Measurements from ENCODE around the gene CETN3.

Gene CETN3

GRCh38 chr5:90408571-90409317 lies 812 bp downstream of the CETN3 start:
- no peaks in the 10 kb centered on the region for H3K27me3 ChIP-seq (ENCODE audit: control insufficient read depth in 1 of 2, insufficient read depth in 2 of 2, low read length in 2 of 2)
- H3K4me3 ChIP-seq (ENCODE audit: low read depth in 1 of 2, low read length in 2 of 2) = peak overlapping the region; percentile 98 to 99
- H3K4me1 ChIP-seq (ENCODE audit: control insufficient read depth in 1 of 2, insufficient read depth in 2 of 2, low read length in 2 of 2) = peaks cover 5 to 8% of the 10 kb centered on the region in 2 donors
- peak overlapping the region; percentile 96 to 100 for H3K9ac ChIP-seq (ENCODE audit: low read depth in 1 of 2, low read length in 2 of 2)
- H3K9me3 ChIP-seq (ENCODE audit: control insufficient read depth in 1 of 2, low read length in 2 of 2) = peaks cover 0 to 2% of the 10 kb centered on the region in 2 donors
- peak overlapping the region; percentile 88 for H3K27ac ChIP-seq (ENCODE audit: low read depth, low read length)
- peaks cover 3 to 4% of the 10 kb centered on the region in 2 donors for H3K36me3 ChIP-seq (ENCODE audit: control insufficient read depth in 1 of 2, insufficient read depth in 2 of 2, low read length in 2 of 2)

GRCh38 chr5:90406466-90406865 lies 3.1 kb downstream of the CETN3 start:
- Histone ChIP-seq H3K4me3 (ENCODE audit: low read depth in 1 of 2, low read length in 2 of 2) (no peak overlapping the region), H3K4me1 (ENCODE audit: control insufficient read depth in 1 of 2, insufficient read depth in 2 of 2, low read length in 2 of 2) (peaks cover 5 to 8% of the 10 kb centered on the region in 2 donors), H3K27me3 (ENCODE audit: control insufficient read depth in 1 of 2, insufficient read depth in 2 of 2, low read length in 2 of 2) (no peaks in the 10 kb centered on the region), H3K9ac (ENCODE audit: low read depth in 1 of 2, low read length in 2 of 2) (no peak overlapping the region), H3K27ac (ENCODE audit: low read depth, low read length) (no peak overlapping the region), H3K36me3 (ENCODE audit: control insufficient read depth in 1 of 2, insufficient read depth in 2 of 2, low read length in 2 of 2) (peaks cover 3 to 4% of the 10 kb centered on the region in 2 donors), H3K9me3 (ENCODE audit: control insufficient read depth in 1 of 2, low read length in 2 of 2) (peaks cover 0 to 2% of the 10 kb centered on the region in 2 donors)

GRCh38 chr5:90402521-90403255 lies 6.9 kb downstream of the CETN3 start:
- H3K36me3 ChIP-seq (ENCODE audit: control insufficient read depth in 1 of 2, insufficient read depth in 2 of 2, low read length in 2 of 2) = peaks cover 3 to 15% of the 10 kb centered on the region in 2 donors
- no peaks in the 10 kb centered on the region for H3K9me3 ChIP-seq (ENCODE audit: control insufficient read depth in 1 of 2, low read length in 2 of 2)
- no peaks in the 10 kb centered on the region for H3K27me3 ChIP-seq (ENCODE audit: control insufficient read depth in 1 of 2, insufficient read depth in 2 of 2, low read length in 2 of 2)
- no peaks in the 10 kb centered on the region for H3K4me1 ChIP-seq (ENCODE audit: control insufficient read depth in 1 of 2, insufficient read depth in 2 of 2, low read length in 2 of 2)
- H3K9ac ChIP-seq (ENCODE audit: low read depth in 1 of 2, low read length in 2 of 2) = no peak overlapping the region
- H3K27ac ChIP-seq (ENCODE audit: low read depth, low read length) = no peak overlapping the region
- no peak overlapping the region for H3K4me3 ChIP-seq (ENCODE audit: low read depth in 1 of 2, low read length in 2 of 2)

- Histone ChIP-seq H3K4me3 (ENCODE audit: low read depth in 1 of 2, low read length in 2 of 2) (no peak overlapping the region), H3K4me1 (ENCODE audit: control insufficient read depth in 1 of 2, insufficient read depth in 2 of 2, low read length in 2 of 2) (no peaks in the 10 kb centered on the region), H3K27ac (ENCODE audit: low read depth, low read length) (no peak overlapping the region), H3K9me3 (ENCODE audit: control insufficient read depth in 1 of 2, low read length in 2 of 2) (no peaks in the 10 kb centered on the region), H3K9ac (ENCODE audit: low read depth in 1 of 2, low read length in 2 of 2) (no peak overlapping the region), H3K36me3 (ENCODE audit: control insufficient read depth in 1 of 2, insufficient read depth in 2 of 2, low read length in 2 of 2) (peaks cover 0 to 12% of the 10 kb centered on the region in 2 donors), H3K27me3 (ENCODE audit: control insufficient read depth in 1 of 2, insufficient read depth in 2 of 2, low read length in 2 of 2) (no peaks in the 10 kb centered on the region)
Observed at GRCh38 chr5:90399251-90399650, 10.3 kb downstream of the CETN3 start.

GRCh38 chr5:90398726-90399125 lies 10.8 kb downstream of the CETN3 start:
- no peak overlapping the region for H3K9ac ChIP-seq (ENCODE audit: low read depth in 1 of 2, low read length in 2 of 2)
- peaks cover 0 to 12% of the 10 kb centered on the region in 2 donors for H3K36me3 ChIP-seq (ENCODE audit: control insufficient read depth in 1 of 2, insufficient read depth in 2 of 2, low read length in 2 of 2)
- no peak overlapping the region for H3K27ac ChIP-seq (ENCODE audit: low read depth, low read length)
- no peak overlapping the region for H3K4me3 ChIP-seq (ENCODE audit: low read depth in 1 of 2, low read length in 2 of 2)
- H3K9me3 ChIP-seq (ENCODE audit: control insufficient read depth in 1 of 2, low read length in 2 of 2) = no peaks in the 10 kb centered on the region
- no peaks in the 10 kb centered on the region for H3K4me1 ChIP-seq (ENCODE audit: control insufficient read depth in 1 of 2, insufficient read depth in 2 of 2, low read length in 2 of 2)
- H3K27me3 ChIP-seq (ENCODE audit: control insufficient read depth in 1 of 2, insufficient read depth in 2 of 2, low read length in 2 of 2) = no peaks in the 10 kb centered on the region

- Histone ChIP-seq H3K9ac (ENCODE audit: low read depth in 1 of 2, low read length in 2 of 2) (no peak overlapping the region), H3K36me3 (ENCODE audit: control insufficient read depth in 1 of 2, insufficient read depth in 2 of 2, low read length in 2 of 2) (peaks cover 0 to 12% of the 10 kb centered on the region in 2 donors), H3K9me3 (ENCODE audit: control insufficient read depth in 1 of 2, low read length in 2 of 2) (no peaks in the 10 kb centered on the region), H3K27me3 (ENCODE audit: control insufficient read depth in 1 of 2, insufficient read depth in 2 of 2, low read length in 2 of 2) (no peaks in the 10 kb centered on the region), H3K4me3 (ENCODE audit: low read depth in 1 of 2, low read length in 2 of 2) (no peak overlapping the region), H3K4me1 (ENCODE audit: control insufficient read depth in 1 of 2, insufficient read depth in 2 of 2, low read length in 2 of 2) (no peaks in the 10 kb centered on the region), H3K27ac (ENCODE audit: low read depth, low read length) (no peak overlapping the region)
Observed at GRCh38 chr5:90395005-90395404, 14.6 kb downstream of the CETN3 start.

- Histone ChIP-seq H3K4me1 (ENCODE audit: control insufficient read depth in 1 of 2, insufficient read depth in 2 of 2, low read length in 2 of 2) (no peaks in the 10 kb centered on the region), H3K27me3 (ENCODE audit: control insufficient read depth in 1 of 2, insufficient read depth in 2 of 2, low read length in 2 of 2) (no peaks in the 10 kb centered on the region), H3K9ac (ENCODE audit: low read depth in 1 of 2, low read length in 2 of 2) (no peak overlapping the region), H3K9me3 (ENCODE audit: control insufficient read depth in 1 of 2, low read length in 2 of 2) (no peaks in the 10 kb centered on the region), H3K27ac (ENCODE audit: low read depth, low read length) (no peak overlapping the region), H3K4me3 (ENCODE audit: low read depth in 1 of 2, low read length in 2 of 2) (no peak overlapping the region), H3K36me3 (ENCODE audit: control insufficient read depth in 1 of 2, insufficient read depth in 2 of 2, low read length in 2 of 2) (no peaks in the 10 kb centered on the region)
Observed at GRCh38 chr5:90390928-90391327, 18.6 kb downstream of the CETN3 start.

GRCh38 chr5:90390326-90390725 lies 19.2 kb downstream of the CETN3 start:
- Histone ChIP-seq H3K27me3 (ENCODE audit: control insufficient read depth in 1 of 2, insufficient read depth in 2 of 2, low read length in 2 of 2) (no peaks in the 10 kb centered on the region), H3K4me3 (ENCODE audit: low read depth in 1 of 2, low read length in 2 of 2) (no peak overlapping the region), H3K36me3 (ENCODE audit: control insufficient read depth in 1 of 2, insufficient read depth in 2 of 2, low read length in 2 of 2) (no peaks in the 10 kb centered on the region), H3K4me1 (ENCODE audit: control insufficient read depth in 1 of 2, insufficient read depth in 2 of 2, low read length in 2 of 2) (no peaks in the 10 kb centered on the region), H3K9me3 (ENCODE audit: control insufficient read depth in 1 of 2, low read length in 2 of 2) (no peaks in the 10 kb centered on the region), H3K27ac (ENCODE audit: low read depth, low read length) (no peak overlapping the region), H3K9ac (ENCODE audit: low read depth in 1 of 2, low read length in 2 of 2) (no peak overlapping the region)

- Histone ChIP-seq H3K36me3 (ENCODE audit: control insufficient read depth in 1 of 2, insufficient read depth in 2 of 2, low read length in 2 of 2) (no peaks in the 10 kb centered on the region), H3K9ac (ENCODE audit: low read depth in 1 of 2, low read length in 2 of 2) (no peak overlapping the region), H3K4me1 (ENCODE audit: control insufficient read depth in 1 of 2, insufficient read depth in 2 of 2, low read length in 2 of 2) (no peaks in the 10 kb centered on the region), H3K4me3 (ENCODE audit: low read depth in 1 of 2, low read length in 2 of 2) (no peak overlapping the region), H3K27me3 (ENCODE audit: control insufficient read depth in 1 of 2, insufficient read depth in 2 of 2, low read length in 2 of 2) (no peaks in the 10 kb centered on the region), H3K27ac (ENCODE audit: low read depth, low read length) (no peak overlapping the region), H3K9me3 (ENCODE audit: control insufficient read depth in 1 of 2, low read length in 2 of 2) (no peaks in the 10 kb centered on the region)
Observed at GRCh38 chr5:90387508-90387907, 22.0 kb downstream of the CETN3 start.

GRCh38 chr5:90386099-90386710 lies 23.4 kb downstream of the CETN3 start:
- no peaks in the 10 kb centered on the region for H3K27me3 ChIP-seq (ENCODE audit: control insufficient read depth in 1 of 2, insufficient read depth in 2 of 2, low read length in 2 of 2)
- H3K36me3 ChIP-seq (ENCODE audit: control insufficient read depth in 1 of 2, insufficient read depth in 2 of 2, low read length in 2 of 2) = no peaks in the 10 kb centered on the region
- H3K27ac ChIP-seq (ENCODE audit: low read depth, low read length) = no peak overlapping the region
- no peaks in the 10 kb centered on the region for H3K9me3 ChIP-seq (ENCODE audit: control insufficient read depth in 1 of 2, low read length in 2 of 2)
- no peak overlapping the region for H3K4me3 ChIP-seq (ENCODE audit: low read depth in 1 of 2, low read length in 2 of 2)
- no peaks in the 10 kb centered on the region for H3K4me1 ChIP-seq (ENCODE audit: control insufficient read depth in 1 of 2, insufficient read depth in 2 of 2, low read length in 2 of 2)
- H3K9ac ChIP-seq (ENCODE audit: low read depth in 1 of 2, low read length in 2 of 2) = no peak overlapping the region
